H1 (cell line): ENCODE results near the gene OPRD1. TPM values are rescaled to one million over a fixed set of nuclear protein-coding genes. Genes with fewer than 3 reads are reported as not detected.

Experiments used
- CBX8 ChIP-seq: fragments of 300-800, 300-1000 bp; sonication (generic); IDR thresholded peaks from 2 replicates; pipeline ENCODE4 v1.7.1; 2016; ENCODE audit warnings: low read depth, low read length, borderline replicate concordance
- GTF2F1 ChIP-seq: IDR thresholded peaks from 2 replicates; pipeline ENCODE4 v1.6.1; 2012; ENCODE audit warnings: low read depth, low read length, improper control_type of control experiment, borderline replicate concordance
- YY1 ChIP-seq: IDR thresholded peaks from 2 replicates; pipeline ENCODE4 v1.6.1; 2011; ENCODE audit warnings: low read depth, mild to moderate bottlenecking, low read length
- polyA plus RNA-seq, 7 experiments: library from polyadenylated mRNA; depleted of rRNA in 3 of 7; stranded (reverse) in 5 of 7; unstranded in 2 of 7; fragments of >200 nt in 5 of 7; fragments of 200-250 nt in 2 of 7; gene quantifications; 1 replicate in 5 of 7; 2 replicates in 1 of 7; 4 replicates in 1 of 7; pipeline versions ENCODE4 v1.2.1 to v1.2.3, GENCODE V29; 2011 to 2013; ENCODE audit warnings: missing spikeins in 2 of 7, mixed read lengths in 2 of 7
- total RNA-seq: library from RNA; stranded (reverse); fragmentation: NEBNext Ultra II Directional; extraction: Animal tissue kit (Norgen Biotek cat#: 25700); gene quantifications from 2 replicates; pipeline ENCODE4 v1.2.1, GENCODE V29; 2021
- TF ChIP-seq, protein P1 (sequence below): IDR thresholded peaks from 2 replicates; pipeline ENCODE4 v1.6.1; 2012; ENCODE audit warnings: low read length, inconsistent platforms
- TF ChIP-seq, protein P2 (sequence below): IDR thresholded peaks from 2 replicates; pipeline ENCODE4 v1.6.1; 2012; ENCODE audit warnings: inconsistent platforms

Gene OPRD1
- total and polyA plus RNA-seq, 2 of the 8 experiments (the other 6 are each of a cell fraction or from before 2014, with no cell fraction given) = 2.6 to 3.7 TPM

DNA sequence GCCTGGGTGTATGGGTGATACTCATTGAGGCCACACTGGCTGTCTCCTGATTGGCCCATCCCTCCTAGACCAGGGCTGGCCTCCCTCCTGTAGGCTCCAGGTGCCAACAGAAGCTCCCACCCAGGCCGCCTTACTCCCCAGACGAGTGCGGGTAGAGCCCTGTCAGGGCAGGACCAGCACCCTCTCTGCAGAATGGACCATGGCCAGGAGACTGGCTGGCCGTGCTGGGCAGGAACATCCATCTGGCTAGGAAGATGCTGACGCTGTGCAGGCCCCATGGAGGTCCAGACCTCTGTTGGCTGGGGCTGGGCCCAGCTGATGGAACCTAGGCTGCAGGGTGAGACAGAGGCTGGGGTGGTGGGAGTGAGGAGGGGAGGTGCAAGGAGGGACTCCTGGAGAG lies 77.4 kb downstream of the OPRD1 start (continued):
- TF ChIP-seq GTF2F1 = no peak
- no peak for TF ChIP-seq YY1
- TF ChIP-seq, protein P1, sequence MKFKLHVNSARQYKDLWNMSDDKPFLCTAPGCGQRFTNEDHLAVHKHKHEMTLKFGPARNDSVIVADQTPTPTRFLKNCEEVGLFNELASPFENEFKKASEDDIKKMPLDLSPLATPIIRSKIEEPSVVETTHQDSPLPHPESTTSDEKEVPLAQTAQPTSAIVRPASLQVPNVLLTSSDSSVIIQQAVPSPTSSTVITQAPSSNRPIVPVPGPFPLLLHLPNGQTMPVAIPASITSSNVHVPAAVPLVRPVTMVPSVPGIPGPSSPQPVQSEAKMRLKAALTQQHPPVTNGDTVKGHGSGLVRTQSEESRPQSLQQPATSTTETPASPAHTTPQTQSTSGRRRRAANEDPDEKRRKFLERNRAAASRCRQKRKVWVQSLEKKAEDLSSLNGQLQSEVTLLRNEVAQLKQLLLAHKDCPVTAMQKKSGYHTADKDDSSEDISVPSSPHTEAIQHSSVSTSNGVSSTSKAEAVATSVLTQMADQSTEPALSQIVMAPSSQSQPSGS = no peak
- TF ChIP-seq, protein P2, sequence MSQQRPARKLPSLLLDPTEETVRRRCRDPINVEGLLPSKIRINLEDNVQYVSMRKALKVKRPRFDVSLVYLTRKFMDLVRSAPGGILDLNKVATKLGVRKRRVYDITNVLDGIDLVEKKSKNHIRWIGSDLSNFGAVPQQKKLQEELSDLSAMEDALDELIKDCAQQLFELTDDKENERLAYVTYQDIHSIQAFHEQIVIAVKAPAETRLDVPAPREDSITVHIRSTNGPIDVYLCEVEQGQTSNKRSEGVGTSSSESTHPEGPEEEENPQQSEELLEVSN = no peak
- no peak for TF ChIP-seq CBX8
- TF ChIP-seq, all 59 proteins: peak for 0
